CD4-positive, alpha-beta T cell (primary cell): ENCODE data around the gene RUNX1. TPM values are rescaled to one million over a fixed set of nuclear protein-coding genes. Genes with fewer than 3 reads are reported as not detected.

Experiments used
- ATAC-seq: fragments of 200-7000 bp; cut with Tn5 transposase; one replicate; pipeline ENCODE4 v1.10.0; 2022; ENCODE audit warnings: mild to moderate bottlenecking; ENCODE audit not compliant: poor library complexity
- CTCF ChIA-PET: fragments of 350-600 bp; sonication (Branson Sonifier 250); formaldehyde crosslinking; loops from one replicate; lab custom pipeline; 2021; ENCODE audit warnings: antibody characterized with exemption, inconsistent platforms; lab: Charles Lee
- POLR2A ChIA-PET: fragments of 350-600 bp; sonication (Branson Sonifier 250); formaldehyde crosslinking; loops from one replicate; lab custom pipeline; 2021; ENCODE audit warnings: antibody characterized with exemption, inconsistent platforms; lab: Charles Lee
- DNase-seq, 14 experiments: peaks; one replicate each; pipeline ENCODE4 v3.0.0-alpha.2; 2013 to 2020; ENCODE audit warnings: mixed read lengths in 2 of 14
- H3K27ac ChIP-seq, 2 donors: one replicate each; pipeline versions ENCODE4 v1.5.1 to v1.7.0; 2013; ENCODE audit warnings: low read length in 2 of 2, low read depth in 1 of 2, mild to moderate bottlenecking in 1 of 2
- H3K27me3 ChIP-seq, 2 experiments: 1 replicate in 1 of 2; 2 replicates in 1 of 2; pipeline versions ENCODE4 v1.6.1 to v1.7.0; 2013; ENCODE audit warnings: low read length in 2 of 2, control low read depth in 1 of 2, mild to moderate bottlenecking in 1 of 2, moderate library complexity in 1 of 2; ENCODE audit not compliant: insufficient read depth in 2 of 2, control insufficient read depth in 1 of 2
- H3K36me3 ChIP-seq: one replicate; pipeline ENCODE4 v1.6.1; 2013; ENCODE audit warnings: low read length, control low read depth; ENCODE audit not compliant: insufficient read depth
- H3K4me1 ChIP-seq: one replicate; pipeline ENCODE4 v1.6.1; 2013; ENCODE audit warnings: low read length, control low read depth; ENCODE audit not compliant: insufficient read depth
- H3K4me3 ChIP-seq: one replicate; pipeline ENCODE4 v1.5.1; 2013; ENCODE audit warnings: mild to moderate bottlenecking, low read length, moderate library complexity
- H3K9me3 ChIP-seq, 2 experiments: 1 replicate in 1 of 2; 2 replicates in 1 of 2; pipeline versions ENCODE4 v1.6.1 to v1.7.0; 2013; ENCODE audit warnings: low read length in 2 of 2, mild to moderate bottlenecking in 2 of 2, control low read depth in 1 of 2, moderate library complexity in 1 of 2; ENCODE audit not compliant: control insufficient read depth in 1 of 2, insufficient read depth in 1 of 2
- H3K27ac Mint-ChIP-seq: one replicate; pipeline ENCODE4 v1.8.0; 2020; ENCODE audit warnings: mixed read lengths
- H3K27me3 Mint-ChIP-seq: one replicate; pipeline ENCODE4 v1.8.0; 2021; ENCODE audit warnings: mixed read lengths
- H3K36me3 Mint-ChIP-seq: one replicate; pipeline ENCODE4 v1.8.0; 2021; ENCODE audit warnings: low read depth, mixed read lengths
- H3K4me1 Mint-ChIP-seq: one replicate; pipeline ENCODE4 v1.8.0; 2021; ENCODE audit warnings: low read depth, mixed read lengths
- H3K4me3 Mint-ChIP-seq: one replicate; pipeline ENCODE4 v1.8.0; 2020; ENCODE audit warnings: mild to moderate bottlenecking, mixed read lengths
- H3K9me3 Mint-ChIP-seq: one replicate; pipeline ENCODE4 v1.8.0; 2020; ENCODE audit warnings: mixed read lengths
- CTCF ChIP-seq: fragments of 200-600 bp; IDR thresholded peaks from one replicate; pipeline ENCODE4 v1.8.0; 2022; ENCODE audit warnings: antibody characterized with exemption, mild to moderate bottlenecking
- intact Hi-C, 2 experiments: fragments of 100-400 bp; cut with DNase I in 1 of 2; cut with micrococcal nuclease in 1 of 2; formaldehyde crosslinking; loops; one replicate each; pipeline versions ENCODE4 v1.15.1 to v1.9.0; 2023 to 2025; cut with DNase I, micrococcal nuclease
- total RNA-seq, 174 experiments: library from RNA in 2 of 174; stranded (reverse) in 2 of 174; gene quantifications; one replicate each; pipeline ENCODE4 v1.2.3 and lab custom pipeline; 2021 to 2026

The RUNX1 gene
- total RNA-seq, 2 experiments from 2014 or later = 71.7 to 74.3 TPM

DNA sequence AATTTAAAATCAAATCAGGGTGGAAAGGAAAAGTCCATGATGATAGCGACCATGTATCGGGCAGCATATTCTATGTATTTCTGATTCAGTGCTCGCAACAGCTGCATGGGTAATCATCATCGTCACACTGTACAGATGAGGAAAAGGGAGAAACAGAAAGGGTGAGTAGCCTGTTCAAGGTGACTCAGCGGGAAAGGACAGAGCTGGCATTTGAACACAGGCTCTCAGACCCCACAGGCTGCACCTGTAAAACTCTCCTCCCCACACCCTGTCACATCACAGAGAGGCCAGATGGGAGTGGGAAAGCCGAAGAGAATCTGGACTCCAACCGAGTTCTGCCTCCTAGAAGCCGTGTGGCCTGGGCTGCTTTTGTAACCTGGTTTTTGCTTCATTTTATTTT is 14.0 kb downstream of the RUNX1 start:
- Mint-ChIP-seq H3K36me3 (peaks cover 96% of the 10 kb centered on the region), H3K4me3 (peak overlapping the region; percentile 62), H3K27me3 (no peaks in the 10 kb centered on the region), H3K27ac (peak overlapping the region; percentile 97), H3K9me3 (no peaks in the 10 kb centered on the region), H3K4me1 (peaks cover 100% of the 10 kb centered on the region)
- no peaks in the 10 kb centered on the region for H3K27me3 ChIP-seq
- H3K27ac ChIP-seq = no peak overlapping the region
- H3K36me3 ChIP-seq = peaks cover 48% of the 10 kb centered on the region
- H3K4me3 ChIP-seq = no peak overlapping the region
- intact Hi-C loops = no loop called here
- DNase-seq = no peak
- TF ChIP-seq CTCF = no peak
- ChIA-PET POLR2A (interaction anchor here (0.7 to 1.2 kb wide), 2 partner anchors 9 to 12 kb away, joined by 3 to 5 read pairs; no protein-coding TSS in a partner anchor), CTCF (interaction anchor here (1.3 to 1.4 kb wide), 2 partner anchors 14 to 16 kb away, joined by 3 to 4 read pairs; no protein-coding TSS in a partner anchor)
- peaks cover 81% of the 10 kb centered on the region for H3K4me1 ChIP-seq
- H3K9me3 ChIP-seq = no peaks in the 10 kb centered on the region
- no peak for ATAC-seq

- Histone ChIP-seq H3K27ac (peak overlapping the region in 1 of 2 donors; percentile 3), H3K36me3 (peaks cover 41% of the 10 kb centered on the region), H3K4me3 (no peak overlapping the region), H3K27me3 (no peaks in the 10 kb centered on the region), H3K9me3 (no peaks in the 10 kb centered on the region), H3K4me1 (peaks cover 84% of the 10 kb centered on the region)
- CTCF ChIA-PET = interaction anchor here (1.4 kb wide), 1 partner anchor 17 kb away, joined by 4 read pairs; no protein-coding TSS in a partner anchor
- Mint-ChIP-seq H3K36me3 (peaks cover 93% of the 10 kb centered on the region), H3K27me3 (no peaks in the 10 kb centered on the region), H3K4me3 (peak overlapping the region; percentile 38), H3K27ac (peak overlapping the region; percentile 97), H3K9me3 (no peaks in the 10 kb centered on the region), H3K4me1 (peaks cover 100% of the 10 kb centered on the region)
- ATAC-seq (no peak), DNase-seq (no peak)
- intact Hi-C loops = no loop called here
- TF ChIP-seq CTCF = no peak
- POLR2A ChIA-PET = interaction anchor here (1.2 to 1.3 kb wide), 2 partner anchors 8 to 13 kb away, joined by 5 to 7 read pairs; no protein-coding TSS in a partner anchor
Measured at GRCh38 chr21:35034203-35034926, 14.7 kb downstream of the RUNX1 start.

DNA sequence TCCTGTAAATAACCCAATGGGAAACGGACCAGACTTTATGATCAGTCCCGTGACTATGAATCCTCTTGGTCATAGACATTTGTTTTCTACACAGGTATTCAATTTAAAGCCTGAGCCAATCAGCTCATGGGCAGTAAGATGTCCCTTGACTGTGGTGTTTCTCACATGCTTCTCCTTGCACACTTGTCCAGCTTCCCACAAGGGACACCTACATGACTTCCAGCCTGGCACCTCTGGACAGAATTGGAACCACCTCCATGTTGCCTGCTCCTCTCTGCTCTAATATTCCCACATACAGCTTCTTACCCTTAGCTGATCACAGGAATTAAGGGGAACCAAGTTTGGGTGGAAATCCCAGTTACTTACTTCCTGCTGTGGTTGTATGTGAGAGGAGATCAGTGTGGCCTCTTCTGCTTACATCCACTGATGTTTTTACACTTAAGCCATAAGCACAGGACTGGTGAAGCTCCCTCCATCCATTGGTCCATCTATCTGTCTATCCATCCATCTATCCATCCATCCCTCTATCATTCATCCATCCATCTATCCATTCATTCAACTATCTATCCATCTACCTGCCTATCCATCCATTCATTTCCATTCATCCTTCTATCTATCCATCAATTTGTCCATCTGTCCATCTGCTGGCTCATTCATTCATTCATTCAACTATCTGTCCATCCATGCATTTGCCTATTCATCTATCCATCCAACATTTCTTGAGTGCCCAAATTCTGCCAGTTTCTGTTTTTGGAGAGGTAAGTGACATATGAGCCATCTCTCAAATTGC is 16.4 kb downstream of the RUNX1 start:
- Histone ChIP-seq H3K27me3 (no peaks in the 10 kb centered on the region), H3K9me3 (no peaks in the 10 kb centered on the region), H3K36me3 (peaks cover 40% of the 10 kb centered on the region), H3K4me3 (no peak overlapping the region), H3K4me1 (peaks cover 85% of the 10 kb centered on the region), H3K27ac (no peak overlapping the region)
- ATAC-seq (no peak), DNase-seq (no peak)
- Mint-ChIP-seq H3K27me3 (no peaks in the 10 kb centered on the region), H3K27ac (peak overlapping the region; percentile 97), H3K9me3 (no peaks in the 10 kb centered on the region), H3K4me1 (peaks cover 100% of the 10 kb centered on the region), H3K4me3 (peak overlapping the region; percentile 3), H3K36me3 (peaks cover 80% of the 10 kb centered on the region)
- ChIA-PET CTCF (interaction anchor here (1.9 to 2.2 kb wide), 2 partner anchors 19 to 143 kb away, joined by 5 read pairs; no protein-coding TSS in a partner anchor), POLR2A (interaction anchor here (1.0 to 1.5 kb wide), 4 partner anchors 8 to 14 kb away, joined by 3 to 5 read pairs (median 4); no protein-coding TSS in a partner anchor)
- intact Hi-C loops = no loop called here
- TF ChIP-seq CTCF = no peak
